ENCODE results near the gene KRT23.

Gene KRT23

GRCh38 chr17:40958086-40958953, 20.9 kb upstream of the KRT23 start:
- TF ChIP-seq POLR2A (IDR thresholded peaks at IDR 0.05; ENCODE audit: low read length) = no peak
- TF ChIP-seq GATA1 (IDR thresholded peaks at IDR 0.05; ENCODE audit: low read depth, low read length) = no peak
- no peak for DNase-seq

- no peak for DNase-seq
- TF ChIP-seq GATA1 (IDR thresholded peaks at IDR 0.05; ENCODE audit: low read depth, low read length) (no peak), POLR2A (IDR thresholded peaks at IDR 0.05; ENCODE audit: low read length) (no peak)
Measured at GRCh38 chr17:40956401-40957254, 19.2 kb upstream of the KRT23 start.

DNA sequence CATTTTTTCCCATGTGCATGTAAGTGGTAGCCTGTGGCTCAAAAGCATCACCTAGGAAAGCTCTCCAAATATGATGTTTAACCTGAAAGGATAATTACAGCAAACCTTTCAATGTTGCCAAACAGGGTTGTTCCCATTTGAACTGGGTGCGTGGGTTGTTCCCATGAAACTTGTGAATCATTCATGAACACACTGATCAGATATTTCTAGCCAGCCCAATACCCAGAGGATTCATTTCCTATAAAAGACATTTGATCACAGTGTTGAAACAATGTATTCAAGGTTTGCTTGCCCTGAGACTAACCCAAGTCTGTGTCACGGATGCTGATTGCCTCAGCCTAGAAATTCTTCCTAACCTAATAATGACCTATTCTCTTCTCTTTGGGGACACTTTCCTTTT, 16.4 kb upstream of the KRT23 start:
- no peak for DNase-seq

DNA sequence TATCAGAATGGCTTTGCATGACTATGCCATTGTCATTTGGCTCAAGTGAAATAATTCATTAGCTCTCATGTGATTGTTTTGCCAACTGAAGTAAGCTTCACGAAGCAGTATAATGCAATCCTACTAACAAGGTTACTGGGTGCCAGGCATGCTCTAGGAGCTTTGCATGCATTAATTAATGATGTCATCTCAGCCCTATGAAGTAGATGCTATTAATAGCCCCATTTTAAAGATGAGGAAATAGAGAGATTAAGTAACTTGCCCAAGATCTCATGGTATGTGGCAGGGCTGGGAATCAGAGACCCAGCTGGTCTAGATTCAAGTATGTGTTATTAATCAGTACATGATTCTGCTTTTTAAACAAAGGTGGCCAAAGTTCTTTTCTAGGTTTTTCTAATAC, 15.2 kb upstream of the KRT23 start:
- TF ChIP-seq GATA1 (IDR thresholded peaks at IDR 0.05; ENCODE audit: low read depth, low read length) (no peak), POLR2A (IDR thresholded peaks at IDR 0.05; ENCODE audit: low read length) (no peak)
- no peak for DNase-seq

More for the DNA sequence above, 16.4 kb upstream of the KRT23 start:
- TF ChIP-seq POLR2A (IDR thresholded peaks at IDR 0.05; ENCODE audit: low read length) (no peak), GATA1 (IDR thresholded peaks at IDR 0.05; ENCODE audit: low read depth, low read length) (no peak)

GRCh38 chr17:40952154-40952553, 14.7 kb upstream of the KRT23 start:
- TF ChIP-seq GATA1 (IDR thresholded peaks at IDR 0.05; ENCODE audit: low read depth, low read length) = no peak
- DNase-seq = no peak

GRCh38 chr17:40951011-40951622, 13.7 kb upstream of the KRT23 start:
- TF ChIP-seq POLR2A (IDR thresholded peaks at IDR 0.05; ENCODE audit: low read length) (no peak), GATA1 (IDR thresholded peaks at IDR 0.05; ENCODE audit: low read depth, low read length) (no peak)
- DNase-seq = no peak

DNA sequence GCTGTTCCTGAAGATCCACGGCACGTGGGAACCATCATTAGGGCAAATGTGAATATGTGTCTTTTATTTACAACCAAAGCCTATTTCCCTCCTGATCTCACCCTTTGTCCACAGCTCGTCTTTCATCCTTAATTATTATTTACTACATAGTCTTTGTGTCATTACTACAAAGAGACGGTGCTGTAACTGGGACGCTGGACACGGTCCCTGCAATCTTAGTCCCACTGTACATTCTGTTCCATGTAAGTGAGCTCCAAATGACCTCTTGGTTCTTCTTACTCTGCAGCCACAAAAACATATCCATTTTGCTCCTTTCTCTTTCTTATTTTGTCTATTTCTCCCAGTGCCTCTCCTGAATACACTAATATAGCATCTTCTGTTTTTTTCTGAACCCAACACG, 12.7 kb upstream of the KRT23 start:
- no peak for DNase-seq
- TF ChIP-seq POLR2A (IDR thresholded peaks at IDR 0.05; ENCODE audit: low read length) (no peak), GATA1 (IDR thresholded peaks at IDR 0.05; ENCODE audit: low read depth, low read length) (no peak)

DNA sequence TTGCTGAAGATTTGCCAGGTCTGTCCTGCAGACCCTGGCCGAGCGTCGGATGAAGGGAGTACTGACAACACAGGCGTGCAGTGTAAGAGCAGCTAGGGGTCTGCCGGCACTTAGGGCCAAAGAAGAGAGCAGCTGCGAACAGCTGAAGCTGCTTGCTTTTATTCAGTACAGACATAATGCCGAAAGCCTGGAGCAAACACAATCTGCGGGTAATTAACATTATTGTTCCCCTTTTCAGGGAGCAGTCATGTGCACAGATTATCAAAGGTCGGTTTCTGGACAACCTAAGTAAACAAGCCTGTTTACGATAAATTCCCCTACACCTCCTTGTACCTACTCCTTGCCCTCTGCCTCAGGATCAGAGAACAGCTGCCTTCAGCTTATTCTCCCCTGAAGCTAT, 12.0 kb upstream of the KRT23 start:
- no peak for DNase-seq
- no peak for TF ChIP-seq GATA1 (IDR thresholded peaks at IDR 0.05; ENCODE audit: low read depth, low read length)
- TF ChIP-seq POLR2A (IDR thresholded peaks at IDR 0.05; ENCODE audit: low read length) = no peak

- DNase-seq = no peak
- TF ChIP-seq POLR2A (IDR thresholded peaks at IDR 0.05; ENCODE audit: low read length) (no peak), GATA1 (IDR thresholded peaks at IDR 0.05; ENCODE audit: low read depth, low read length) (no peak)
Measured at GRCh38 chr17:40947929-40948328, 10.5 kb upstream of the KRT23 start.

DNA sequence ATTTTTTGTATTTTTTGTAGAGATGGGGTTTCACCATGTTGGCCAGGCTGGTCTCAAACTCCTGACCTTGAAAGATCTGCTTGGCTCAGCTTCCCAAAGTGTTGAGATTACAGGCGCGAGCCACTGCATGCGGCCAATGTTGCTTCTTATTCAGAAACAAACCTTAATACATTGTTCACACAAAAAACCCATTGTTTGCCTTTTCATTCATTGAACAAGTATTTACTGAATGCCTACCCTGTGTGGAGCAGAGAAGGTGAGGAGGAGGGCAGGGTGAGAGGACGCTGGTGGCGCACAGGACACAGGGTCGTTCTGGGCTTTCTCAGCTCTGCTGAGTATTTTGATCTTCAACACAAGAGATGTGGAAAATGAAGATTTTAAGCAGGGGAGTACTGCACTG, 8.0 kb upstream of the KRT23 start:
- DNase-seq = no peak
- TF ChIP-seq GATA1 (IDR thresholded peaks at IDR 0.05; ENCODE audit: low read depth, low read length) (no peak), POLR2A (IDR thresholded peaks at IDR 0.05; ENCODE audit: low read length) (no peak)

- TF ChIP-seq POLR2A (IDR thresholded peaks at IDR 0.05; ENCODE audit: low read length) (no peak), GATA1 (IDR thresholded peaks at IDR 0.05; ENCODE audit: low read depth, low read length) (no peak)
- DNase-seq = no peak
Measured at GRCh38 chr17:40944531-40944930, 7.1 kb upstream of the KRT23 start.

DNA sequence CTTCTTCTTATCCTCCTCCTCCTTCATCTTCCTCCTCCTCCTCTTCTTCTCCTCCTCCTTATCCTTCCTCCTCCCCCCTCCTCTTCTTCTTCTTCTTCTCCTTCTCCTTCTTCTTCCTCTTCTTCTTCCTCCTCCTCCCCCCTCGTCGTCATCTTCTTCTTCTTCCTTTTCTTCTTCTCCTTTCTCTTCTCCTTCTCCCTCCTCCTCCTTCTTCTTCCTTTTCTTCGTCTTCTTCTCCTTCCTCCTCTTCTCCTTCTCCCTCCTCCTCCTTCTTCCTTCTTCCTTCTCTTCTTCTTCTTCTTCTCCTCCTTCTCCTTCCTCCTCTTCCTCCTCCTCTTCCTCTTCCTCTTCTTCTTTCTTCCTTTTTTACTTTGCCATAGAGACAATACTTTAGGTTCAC, 5.1 kb upstream of the KRT23 start:
- no peak for TF ChIP-seq POLR2A (IDR thresholded peaks at IDR 0.05; ENCODE audit: low read length)
- TF ChIP-seq GATA1 (IDR thresholded peaks at IDR 0.05; ENCODE audit: low read depth, low read length) = no peak
- no peak for DNase-seq

- TF ChIP-seq GATA1 (IDR thresholded peaks at IDR 0.05; ENCODE audit: low read depth, low read length) = no peak
- no peak for TF ChIP-seq POLR2A (IDR thresholded peaks at IDR 0.05; ENCODE audit: low read length)
- no peak for DNase-seq
Measured at GRCh38 chr17:40940266-40940665, 2.8 kb upstream of the KRT23 start.

DNA sequence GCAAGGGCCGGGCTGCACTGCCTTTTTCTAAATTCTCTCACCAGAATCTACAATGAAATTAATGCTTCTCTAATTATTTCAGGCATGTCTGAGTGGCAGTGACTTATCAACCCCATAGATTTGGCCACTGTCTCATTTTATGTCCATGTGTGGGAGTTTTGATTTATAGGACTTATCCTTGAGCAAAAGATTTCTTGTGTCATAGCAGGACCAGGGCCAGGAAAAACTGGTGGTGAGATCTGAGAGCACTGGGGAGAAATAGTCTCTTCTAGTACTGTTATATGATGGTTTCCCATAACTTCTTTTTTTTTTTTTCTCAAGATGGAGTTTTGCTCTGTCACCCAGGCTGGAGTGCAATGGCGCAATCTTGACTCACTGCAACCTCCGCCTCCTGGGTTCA, 1.5 kb upstream of the KRT23 start:
- no peak for TF ChIP-seq GATA1 (IDR thresholded peaks at IDR 0.05; ENCODE audit: low read depth, low read length)
- no peak for DNase-seq
